ENCODE measurements around the gene CLPSL1.

GRCh38 chr6:35736253-35736894 is 44.4 kb upstream of the CLPSL1 start:
- TF ChIP-seq POLR2A (IDR thresholded peaks at IDR 0.05; ENCODE audit: low read depth, low read length) (no peak), POLR2AphosphoS5 (IDR thresholded peaks at IDR 0.05; ENCODE audit: low read depth, low read length) (no peak)

All from GM12892 (cell line).